Esophagus (tissue), 2 donors: ENCODE results near the gene RAB15. TPM values are rescaled to one million over a fixed set of nuclear protein-coding genes. Genes with fewer than 3 reads are reported as not detected.

Source experiments
- H3K27ac ChIP-seq, 2 donors: one replicate each; pipeline ENCODE4 v1.5.1; 2013; ENCODE audit warnings: low read depth in 2 of 2, mild to moderate bottlenecking in 2 of 2, inconsistent platforms in 1 of 2, low read length in 1 of 2, moderate library complexity in 1 of 2
- H3K27me3 ChIP-seq, 2 donors: one replicate each; pipeline ENCODE4 v1.6.1; 2013; ENCODE audit warnings: low read length in 2 of 2, control low read depth in 1 of 2, mild to moderate bottlenecking in 1 of 2; ENCODE audit not compliant: insufficient read depth in 2 of 2, control insufficient read depth in 1 of 2
- H3K36me3 ChIP-seq, 2 donors: one replicate each; pipeline ENCODE4 v1.6.1; 2013; ENCODE audit warnings: low read length in 1 of 2; ENCODE audit not compliant: control insufficient read depth in 2 of 2, insufficient read depth in 2 of 2
- H3K4me1 ChIP-seq, 2 donors: one replicate each; pipeline ENCODE4 v1.6.1; 2013; ENCODE audit warnings: low read length in 1 of 2; ENCODE audit not compliant: control insufficient read depth in 2 of 2, insufficient read depth in 2 of 2
- H3K4me3 ChIP-seq, 2 donors: one replicate each; pipeline ENCODE4 v1.5.1; 2013; ENCODE audit warnings: low read length in 2 of 2, mild to moderate bottlenecking in 2 of 2, low read depth in 1 of 2, moderate library complexity in 1 of 2
- H3K9me3 ChIP-seq, 2 donors: one replicate each; pipeline ENCODE4 v1.6.1; 2013; ENCODE audit warnings: mild to moderate bottlenecking in 2 of 2, low read depth in 1 of 2, low read length in 1 of 2, moderate library complexity in 1 of 2; ENCODE audit not compliant: control insufficient read depth in 2 of 2, insufficient read depth in 1 of 2
- WGBS, 2 donors: extraction: QIAGEN DNeasy Blood & Tissue Kit; methylation state at CpG; one replicate each; pipeline ENCODE4 v1.1.7; 2013; 5-methylcytosine and 5-hydroxymethylcytosine counted together
- polyA plus RNA-seq, 2 donors: library from polyadenylated mRNA; stranded (reverse); fragments of 200-250 nt; gene quantifications; one replicate each; pipeline ENCODE4 v1.2.3, GENCODE V29; 2013
- donor health status: healthy with polysubstance abuse.
- donor health status: Bipolar disorder and iron deficiency.

Gene RAB15
- polyA plus RNA-seq, 2 donors = 3.2 to 3.3 TPM

DNA sequence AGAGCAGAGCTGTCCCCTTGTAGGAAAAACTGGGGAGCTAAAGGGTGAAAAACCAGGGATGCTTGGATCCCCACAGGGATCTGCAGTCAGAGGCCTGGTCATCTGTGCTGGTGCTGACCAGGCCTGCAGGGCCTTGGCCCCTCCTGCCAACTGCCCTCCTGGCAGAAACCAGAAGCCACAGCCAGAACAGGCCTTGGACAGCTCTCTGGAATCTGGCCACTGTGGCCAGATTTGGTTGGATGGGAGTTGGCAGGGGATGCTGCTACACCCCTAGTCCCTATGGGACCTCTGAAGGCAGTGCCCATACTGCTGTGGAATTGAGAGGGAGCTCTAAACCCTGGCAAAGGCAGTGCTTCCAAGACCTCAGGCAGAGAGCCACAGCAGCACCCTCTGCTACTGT lies 20.4 kb downstream of the RAB15 start:
- no peaks in the 10 kb centered on the region for H3K4me1 ChIP-seq
- no peaks in the 10 kb centered on the region for H3K27me3 ChIP-seq
- no peak overlapping the region for H3K4me3 ChIP-seq
- H3K9me3 ChIP-seq = no peaks in the 10 kb centered on the region
- no peak overlapping the region for H3K27ac ChIP-seq
- peaks cover 0 to 8% of the 10 kb centered on the region in 2 donors for H3K36me3 ChIP-seq

DNA sequence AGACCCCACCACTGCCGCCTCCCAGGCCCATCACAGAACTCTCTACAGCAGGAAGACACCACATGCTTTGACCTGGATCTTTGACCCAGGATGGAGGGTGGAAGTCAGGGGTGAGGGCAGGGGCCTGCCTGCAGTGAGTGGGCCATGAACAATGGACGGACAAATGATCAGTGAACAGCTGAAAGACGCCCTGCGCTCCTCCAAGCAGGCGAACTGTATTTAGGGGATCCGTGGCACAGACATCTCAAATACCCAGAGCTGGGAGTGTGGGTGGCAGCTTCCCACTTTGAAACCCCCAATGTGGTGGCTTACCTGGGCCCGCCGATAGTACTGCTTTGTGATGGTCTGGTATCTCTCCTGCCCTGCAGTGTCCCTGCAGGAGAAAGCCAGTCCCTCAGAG lies 20.8 kb downstream of the RAB15 start:
- Histone ChIP-seq H3K9me3 (no peaks in the 10 kb centered on the region), H3K4me3 (no peak overlapping the region), H3K36me3 (peaks cover 0 to 8% of the 10 kb centered on the region in 2 donors), H3K27me3 (no peaks in the 10 kb centered on the region), H3K4me1 (no peaks in the 10 kb centered on the region), H3K27ac (no peak overlapping the region)
- 95 to 97% methylated on average over 8 of the region's 8 CpGs for WGBS, 2 donors

DNA sequence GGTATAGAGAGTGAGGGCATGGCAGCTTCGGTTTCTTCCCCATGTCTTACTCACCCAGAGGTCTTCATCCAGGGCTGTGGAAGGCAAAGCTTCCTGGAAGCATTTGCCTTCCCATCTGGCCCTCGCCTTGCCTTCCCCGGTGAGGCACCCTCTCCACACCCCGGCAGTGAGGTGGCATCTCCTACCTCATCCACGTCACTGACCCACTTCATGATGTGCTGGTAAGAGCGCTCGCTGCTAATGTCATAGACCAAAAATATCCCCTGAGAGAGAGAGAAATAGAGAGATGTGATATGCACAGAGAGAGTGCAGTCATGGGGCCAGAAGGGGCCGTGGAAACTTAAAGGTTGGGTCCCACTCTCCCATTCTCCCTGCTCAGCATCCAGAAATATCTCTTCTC lies 21.2 kb downstream of the RAB15 start:
- 94 to 97% methylated on average over 8 of the region's 8 CpGs for WGBS, 2 donors
- H3K4me1 ChIP-seq = no peaks in the 10 kb centered on the region

DNA sequence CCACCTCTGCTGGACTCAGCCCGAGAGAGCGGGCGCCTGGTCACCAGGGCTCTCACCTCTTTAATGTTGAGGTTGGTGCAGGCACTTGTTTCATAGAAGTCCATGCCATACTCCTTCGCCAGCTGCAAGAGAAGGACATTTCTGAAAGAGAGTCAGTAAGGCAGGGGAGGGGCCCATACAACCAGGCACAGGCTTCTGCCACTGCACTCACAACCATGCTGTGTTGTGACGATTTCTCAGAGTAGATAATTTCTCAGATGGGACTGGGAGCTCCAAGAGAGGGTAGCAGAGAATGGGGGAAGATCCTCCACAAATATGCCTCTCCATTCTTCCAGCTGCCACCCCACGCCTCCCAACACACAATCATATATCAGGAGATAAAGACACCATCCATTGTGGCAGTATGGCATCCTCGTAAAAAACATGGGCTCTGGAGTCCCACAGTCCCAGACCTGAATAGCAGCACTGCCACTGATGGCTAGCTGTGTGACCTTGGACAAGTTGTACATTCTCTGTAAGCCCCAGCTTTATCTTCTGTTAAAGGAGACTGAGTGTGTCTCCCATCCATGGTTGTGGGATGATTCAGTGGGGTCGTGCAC lies 23.4 kb downstream of the RAB15 start:
- Histone ChIP-seq H3K4me3 (no peak overlapping the region), H3K27me3 (no peaks in the 10 kb centered on the region), H3K9me3 (no peaks in the 10 kb centered on the region), H3K36me3 (peaks cover 0 to 7% of the 10 kb centered on the region in 2 donors), H3K27ac (no peak overlapping the region), H3K4me1 (peaks cover 0 to 6% of the 10 kb centered on the region in 2 donors)
- 90 to 94% methylated on average over 8 of the region's 8 CpGs for WGBS, 2 donors

More for the DNA sequence above, 21.2 kb downstream of the RAB15 start:
- no peaks in the 10 kb centered on the region for H3K9me3 ChIP-seq
- H3K4me3 ChIP-seq = no peak overlapping the region
- peaks cover 0 to 8% of the 10 kb centered on the region in 2 donors for H3K36me3 ChIP-seq
- H3K27me3 ChIP-seq = no peaks in the 10 kb centered on the region
- no peak overlapping the region for H3K27ac ChIP-seq

DNA sequence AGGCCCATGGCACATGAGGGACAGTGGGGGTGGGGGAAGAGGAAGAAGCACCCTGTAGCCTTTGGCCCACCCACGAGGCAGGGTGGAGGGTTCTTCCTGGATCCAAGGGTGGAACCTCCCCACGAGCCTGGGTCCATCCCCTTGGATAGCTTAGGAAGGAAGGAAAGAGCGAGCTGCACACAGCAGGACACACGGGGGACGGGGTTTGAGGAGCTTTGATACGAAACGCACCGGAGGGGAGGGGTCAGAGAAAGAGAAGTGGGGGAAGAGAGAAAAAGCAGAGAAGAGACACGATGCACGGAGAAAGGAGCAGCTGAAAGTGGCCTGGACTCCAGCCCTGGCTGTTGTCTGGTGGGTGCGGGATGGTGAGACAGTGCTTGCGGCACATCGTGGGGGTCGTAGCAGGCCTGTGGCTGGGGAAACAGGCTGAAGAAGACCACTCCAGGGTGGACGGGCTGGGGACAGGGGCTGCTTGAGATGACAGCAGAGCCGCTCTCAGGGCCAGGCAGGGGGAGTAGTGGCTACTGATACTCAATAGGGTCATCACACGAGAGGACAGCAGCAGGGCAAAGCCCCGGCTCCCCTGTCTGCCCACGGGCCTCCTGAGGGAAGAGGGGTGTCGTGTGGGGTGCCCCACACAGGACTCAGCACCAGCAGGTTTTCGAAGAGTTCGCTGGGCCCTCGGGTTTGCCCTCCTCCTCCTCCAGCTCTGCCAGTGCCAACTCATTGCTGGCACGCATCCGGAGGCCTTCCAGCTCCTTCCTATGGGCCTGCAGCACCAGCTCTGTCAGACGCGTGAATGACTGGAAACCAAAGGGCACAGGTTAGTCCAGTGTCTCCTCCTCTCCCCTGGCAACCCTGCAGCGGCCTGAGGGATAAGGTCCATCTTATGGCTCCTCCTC lies 24.2 kb downstream of the RAB15 start:
- H3K9me3 ChIP-seq = no peaks in the 10 kb centered on the region
- H3K36me3 ChIP-seq = peaks cover 0 to 7% of the 10 kb centered on the region in 2 donors
- no peak overlapping the region for H3K27ac ChIP-seq
- H3K4me1 ChIP-seq = peaks cover 0 to 11% of the 10 kb centered on the region in 2 donors
- WGBS, 2 donors = 81 to 84% methylated on average over 28 of the region's 28 CpGs
- H3K4me3 ChIP-seq = no peak overlapping the region
- H3K27me3 ChIP-seq = no peaks in the 10 kb centered on the region

DNA sequence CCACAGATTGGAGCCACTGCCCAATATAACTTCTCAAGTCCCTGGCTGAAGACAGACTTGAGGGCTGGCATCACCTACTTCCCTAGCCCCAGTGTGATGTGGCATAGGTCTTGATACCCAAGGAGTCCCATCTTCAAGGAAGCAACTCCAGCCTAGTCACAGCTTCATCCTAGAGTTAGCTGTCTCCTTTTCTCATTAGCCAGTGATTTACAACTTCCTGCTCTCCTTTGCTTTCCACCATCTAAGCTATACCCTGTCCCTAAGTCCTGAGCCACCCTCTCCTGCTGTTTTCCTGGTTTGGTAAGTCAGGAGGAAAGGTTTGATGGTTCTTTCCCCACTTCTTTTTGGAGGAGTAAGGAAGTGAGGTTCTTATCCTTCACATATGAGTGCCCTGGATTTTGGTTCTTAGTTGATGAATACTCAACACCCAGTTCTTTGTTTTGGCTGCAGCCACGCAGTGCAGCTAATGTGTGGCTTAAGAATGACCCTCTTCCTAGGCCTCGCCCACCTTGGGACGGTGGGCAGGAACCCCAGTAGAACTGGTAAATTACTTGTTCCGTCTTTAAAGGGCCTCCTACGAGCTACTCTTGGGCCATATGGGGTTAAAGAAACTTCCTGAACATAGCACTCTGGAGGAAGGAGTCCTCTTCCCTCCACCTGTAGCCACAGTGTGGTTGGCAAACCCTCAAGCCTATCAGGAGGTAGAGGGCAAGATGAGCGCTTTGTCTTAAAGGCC lies 25.7 kb downstream of the RAB15 start:
- WGBS, 2 donors = 83 to 94% methylated on average over 6 of the region's 6 CpGs
- H3K36me3 ChIP-seq = peaks cover 0 to 7% of the 10 kb centered on the region in 2 donors
- no peak overlapping the region for H3K27ac ChIP-seq
- peaks cover 0 to 11% of the 10 kb centered on the region in 2 donors for H3K4me1 ChIP-seq
- no peak overlapping the region for H3K4me3 ChIP-seq
- H3K9me3 ChIP-seq = no peaks in the 10 kb centered on the region
- H3K27me3 ChIP-seq = no peaks in the 10 kb centered on the region

DNA sequence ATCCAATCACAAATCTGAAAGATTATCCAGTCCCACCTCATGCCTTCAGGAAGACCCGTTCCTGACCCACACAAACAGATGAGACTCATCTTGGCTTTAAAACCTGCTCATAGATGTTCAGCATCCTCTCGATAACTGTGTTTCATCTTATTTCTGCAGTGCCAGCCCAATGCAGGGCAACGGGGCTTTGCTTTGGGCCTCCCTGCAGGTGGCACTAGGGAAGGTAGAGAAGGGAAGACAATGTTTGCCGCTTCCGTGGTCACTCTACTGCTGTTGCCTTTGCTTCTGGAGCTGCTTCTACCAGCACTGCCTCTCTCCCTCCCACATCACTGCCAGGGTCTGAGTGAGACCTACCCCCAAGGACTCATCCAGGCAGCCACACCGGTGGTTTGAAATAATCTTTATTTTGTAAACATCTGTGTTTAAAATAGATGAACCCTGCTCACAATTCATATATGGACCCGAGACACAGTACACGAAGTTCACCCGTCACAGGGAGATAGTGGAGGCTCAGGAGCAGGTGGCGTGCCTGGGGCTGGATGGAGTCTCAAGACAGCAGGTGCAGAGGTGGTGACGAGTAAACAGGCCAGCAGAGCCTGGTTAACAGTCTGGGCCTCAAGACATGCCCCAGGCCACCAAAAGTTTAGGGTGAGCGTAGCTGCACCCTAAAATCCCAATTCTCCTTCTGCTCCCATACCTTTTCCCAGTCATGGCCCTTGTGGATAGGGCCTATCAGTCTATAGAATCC lies 26.5 kb downstream of the RAB15 start:
- Histone ChIP-seq H3K27ac (no peak overlapping the region), H3K9me3 (no peaks in the 10 kb centered on the region), H3K27me3 (no peaks in the 10 kb centered on the region), H3K4me1 (peaks cover 0 to 11% of the 10 kb centered on the region in 2 donors), H3K4me3 (no peak overlapping the region), H3K36me3 (peaks cover 0 to 4% of the 10 kb centered on the region in 2 donors)
- 89 to 93% methylated on average over 12 of the region's 12 CpGs for WGBS, 2 donors

DNA sequence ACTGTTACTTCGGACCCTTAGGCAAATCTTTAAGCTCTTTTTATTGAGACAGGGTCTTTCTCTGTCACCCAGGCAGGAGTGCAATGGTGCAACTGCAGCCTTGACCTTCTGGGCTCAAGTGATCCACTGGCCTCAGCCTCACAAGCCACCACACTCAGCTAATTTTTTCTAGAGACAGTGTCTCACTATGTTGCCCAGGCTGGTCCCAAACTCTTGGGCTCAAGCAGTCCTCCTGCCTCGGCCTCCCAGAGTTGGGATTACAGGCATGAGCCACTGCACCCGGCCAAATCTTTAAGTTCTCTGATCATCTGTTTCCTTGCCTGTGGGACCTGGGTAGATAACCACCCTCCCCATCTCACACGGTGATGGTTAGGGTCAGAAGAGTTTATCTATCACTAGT lies 27.3 kb downstream of the RAB15 start:
- H3K4me3 ChIP-seq = no peak overlapping the region
- 93 to 99% methylated on average over 4 of the region's 4 CpGs for WGBS, 2 donors
- no peaks in the 10 kb centered on the region for H3K27me3 ChIP-seq
- no peak overlapping the region for H3K27ac ChIP-seq
- no peaks in the 10 kb centered on the region for H3K9me3 ChIP-seq
- peaks cover 0 to 11% of the 10 kb centered on the region in 2 donors for H3K4me1 ChIP-seq
- H3K36me3 ChIP-seq = peaks cover 0 to 4% of the 10 kb centered on the region in 2 donors

DNA sequence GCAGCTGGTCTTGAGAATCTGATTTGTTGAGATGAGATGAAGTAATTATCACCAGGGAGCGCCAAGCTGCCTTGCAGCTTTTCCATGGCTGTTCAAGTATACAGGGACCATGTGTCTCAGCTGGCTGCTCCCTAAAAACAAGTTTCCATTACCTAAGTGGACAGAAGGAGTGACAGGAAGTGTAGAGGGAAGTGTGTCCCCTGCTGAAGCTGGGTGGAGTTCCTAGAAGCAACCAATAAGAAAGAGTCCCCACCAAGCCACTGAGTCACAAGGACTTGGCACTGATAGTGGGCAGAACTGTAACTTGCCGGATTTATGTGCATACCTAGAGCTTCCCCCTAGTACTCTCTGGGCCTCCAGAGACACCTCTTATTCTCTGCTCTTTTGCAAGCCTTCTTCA lies 28.1 kb downstream of the RAB15 start:
- peaks cover 0 to 4% of the 10 kb centered on the region in 2 donors for H3K36me3 ChIP-seq
- no peak overlapping the region for H3K4me3 ChIP-seq
- 77% methylated on average over 2 of the region's 2 CpGs for WGBS, 2 donors
- H3K4me1 ChIP-seq = peaks cover 0 to 13% of the 10 kb centered on the region in 2 donors
- no peaks in the 10 kb centered on the region for H3K9me3 ChIP-seq
- H3K27ac ChIP-seq = peak overlapping the region in 1 of 2 donors; percentile 10
- no peaks in the 10 kb centered on the region for H3K27me3 ChIP-seq
